Measurements from ENCODE around the gene TBC1D14.
A peak's percentile ranks its signal among the peaks of the same experiment; 100 is the strongest.
"Not testable (repeated sequence)": the region's sequence is repeated elsewhere in the genome, so short reads cannot be mapped to it uniquely, and the experiment has no call there.

The TBC1D14 gene

GRCh38 chr4:6972911-6973310, 63.3 kb downstream of the TBC1D14 start:
- Histone ChIP-seq H3K36me3 (ENCODE audit: insufficient read depth, low read length) (peaks cover 16% of the 10 kb centered on the region; the same call in 1 of the 2 replicates), H4K20me1 (ENCODE audit: insufficient read depth, low read length, poor library complexity, severe bottlenecking) (no peaks in the 10 kb centered on the region), H3K27me3 (ENCODE audit: insufficient read depth, low read length, poor library complexity, severe bottlenecking) (no peaks in the 10 kb centered on the region), H2AFZ (ENCODE audit: low read length) (no peak overlapping the region), H3K9ac (ENCODE audit: low read depth, low read length, poor library complexity, severe bottlenecking) (no peak overlapping the region), H3K9me3 (ENCODE audit: insufficient read depth, low read depth, low read length) (no peaks in the 10 kb centered on the region), H3K4me2 (ENCODE audit: low read depth, low read length, poor library complexity, severe bottlenecking) (no peak overlapping the region), H3F3A (ENCODE audit: low read depth) (no peaks in the 10 kb centered on the region), H3K79me2 (ENCODE audit: insufficient read depth, low read length) (no peaks in the 10 kb centered on the region), H3K4me3 (ENCODE audit: low read length, poor library complexity, severe bottlenecking) (no peak overlapping the region), H3K4me1 (ENCODE audit: insufficient read depth, low read length, poor library complexity, severe bottlenecking) (no peaks in the 10 kb centered on the region), H3K9me2 (replicated peaks; ENCODE audit: low read depth, low read length) (no peaks in the 10 kb centered on the region)
- no peak for TF ChIP-seq EZH2phosphoT487 (IDR thresholded peaks at IDR 0.05; ENCODE audit: borderline replicate concordance)
- TF ChIP-seq, protein P1, sequence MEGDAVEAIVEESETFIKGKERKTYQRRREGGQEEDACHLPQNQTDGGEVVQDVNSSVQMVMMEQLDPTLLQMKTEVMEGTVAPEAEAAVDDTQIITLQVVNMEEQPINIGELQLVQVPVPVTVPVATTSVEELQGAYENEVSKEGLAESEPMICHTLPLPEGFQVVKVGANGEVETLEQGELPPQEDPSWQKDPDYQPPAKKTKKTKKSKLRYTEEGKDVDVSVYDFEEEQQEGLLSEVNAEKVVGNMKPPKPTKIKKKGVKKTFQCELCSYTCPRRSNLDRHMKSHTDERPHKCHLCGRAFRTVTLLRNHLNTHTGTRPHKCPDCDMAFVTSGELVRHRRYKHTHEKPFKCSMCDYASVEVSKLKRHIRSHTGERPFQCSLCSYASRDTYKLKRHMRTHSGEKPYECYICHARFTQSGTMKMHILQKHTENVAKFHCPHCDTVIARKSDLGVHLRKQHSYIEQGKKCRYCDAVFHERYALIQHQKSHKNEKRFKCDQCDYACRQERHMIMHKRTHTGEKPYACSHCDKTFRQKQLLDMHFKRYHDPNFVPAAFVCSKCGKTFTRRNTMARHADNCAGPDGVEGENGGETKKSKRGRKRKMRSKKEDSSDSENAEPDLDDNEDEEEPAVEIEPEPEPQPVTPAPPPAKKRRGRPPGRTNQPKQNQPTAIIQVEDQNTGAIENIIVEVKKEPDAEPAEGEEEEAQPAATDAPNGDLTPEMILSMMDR (conservative IDR thresholded peaks at IDR 0.05; ENCODE audit: low read length): no peak

GRCh38 chr4:6974138-6974848, 64.7 kb downstream of the TBC1D14 start:
- no peak for TF ChIP-seq EZH2phosphoT487 (IDR thresholded peaks at IDR 0.05; ENCODE audit: borderline replicate concordance)
- TF ChIP-seq, protein P1 (conservative IDR thresholded peaks at IDR 0.05; ENCODE audit: low read length): peak; percentile 91
- Histone ChIP-seq H3F3A (ENCODE audit: low read depth) (no peaks in the 10 kb centered on the region), H3K9me2 (replicated peaks; ENCODE audit: low read depth, low read length) (no peaks in the 10 kb centered on the region), H3K4me3 (ENCODE audit: low read length, poor library complexity, severe bottlenecking) (no peak overlapping the region), H3K36me3 (ENCODE audit: insufficient read depth, low read length) (peaks cover 12% of the 10 kb centered on the region; the same call in 1 of the 2 replicates), H3K4me2 (ENCODE audit: low read depth, low read length, poor library complexity, severe bottlenecking) (no peak overlapping the region), H2AFZ (ENCODE audit: low read length) (no peak overlapping the region), H3K79me2 (ENCODE audit: insufficient read depth, low read length) (no peaks in the 10 kb centered on the region), H3K9ac (ENCODE audit: low read depth, low read length, poor library complexity, severe bottlenecking) (no peak overlapping the region), H3K4me1 (ENCODE audit: insufficient read depth, low read length, poor library complexity, severe bottlenecking) (no peaks in the 10 kb centered on the region), H3K9me3 (ENCODE audit: insufficient read depth, low read depth, low read length) (no peaks in the 10 kb centered on the region), H3K27me3 (ENCODE audit: insufficient read depth, low read length, poor library complexity, severe bottlenecking) (no peaks in the 10 kb centered on the region), H4K20me1 (ENCODE audit: insufficient read depth, low read length, poor library complexity, severe bottlenecking) (no peaks in the 10 kb centered on the region)

- not testable (repeated sequence) for H2AFZ ChIP-seq (ENCODE audit: low read length); H3K79me2 ChIP-seq (ENCODE audit: insufficient read depth, low read length); H3K9me3 ChIP-seq (ENCODE audit: insufficient read depth, low read depth, low read length); H3K4me1 ChIP-seq (ENCODE audit: insufficient read depth, low read length, poor library complexity, severe bottlenecking); H3K9me2 ChIP-seq (replicated peaks; ENCODE audit: low read depth, low read length); H3F3A ChIP-seq (ENCODE audit: low read depth); H3K27me3 ChIP-seq (ENCODE audit: insufficient read depth, low read length, poor library complexity, severe bottlenecking); H3K36me3 ChIP-seq (ENCODE audit: insufficient read depth, low read length); H3K4me3 ChIP-seq (ENCODE audit: low read length, poor library complexity, severe bottlenecking); H4K20me1 ChIP-seq (ENCODE audit: insufficient read depth, low read length, poor library complexity, severe bottlenecking); H3K4me2 ChIP-seq (ENCODE audit: low read depth, low read length, poor library complexity, severe bottlenecking); H3K9ac ChIP-seq (ENCODE audit: low read depth, low read length, poor library complexity, severe bottlenecking)
Measured at GRCh38 chr4:6977846-6978245, 68.2 kb downstream of the TBC1D14 start.

Measured in Loucy (cell line).